ENCODE results near the gene CPA1.

DNA sequence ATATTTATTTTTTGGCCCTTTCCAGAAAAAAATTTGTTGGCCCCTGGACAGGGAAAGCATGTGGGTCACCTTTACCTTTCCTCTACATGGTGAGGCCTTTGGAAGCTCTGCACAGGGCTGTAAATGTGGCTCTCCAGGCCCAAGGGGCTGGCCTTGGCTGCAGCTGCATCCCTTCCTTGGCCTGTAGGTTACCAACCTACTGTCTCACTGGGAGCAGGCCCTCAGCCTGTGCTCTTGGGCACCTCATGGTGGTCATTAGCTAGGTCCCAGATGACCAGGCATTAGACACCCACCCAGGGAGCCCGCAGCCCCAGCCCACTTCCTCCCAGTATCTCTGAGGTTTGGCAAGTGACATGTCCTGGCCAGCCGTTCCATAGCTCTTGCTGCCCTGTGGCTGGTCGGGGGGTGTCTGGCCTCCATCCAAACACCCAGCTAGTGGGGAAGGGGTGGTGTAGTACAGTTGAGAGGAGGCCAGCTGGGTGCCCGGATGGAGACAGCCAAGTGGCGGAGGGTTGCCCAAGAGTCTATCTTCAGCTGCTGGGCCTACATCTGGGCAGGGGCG, 42.8 kb upstream of the CPA1 start:
- TF ChIP-seq, protein P1, sequence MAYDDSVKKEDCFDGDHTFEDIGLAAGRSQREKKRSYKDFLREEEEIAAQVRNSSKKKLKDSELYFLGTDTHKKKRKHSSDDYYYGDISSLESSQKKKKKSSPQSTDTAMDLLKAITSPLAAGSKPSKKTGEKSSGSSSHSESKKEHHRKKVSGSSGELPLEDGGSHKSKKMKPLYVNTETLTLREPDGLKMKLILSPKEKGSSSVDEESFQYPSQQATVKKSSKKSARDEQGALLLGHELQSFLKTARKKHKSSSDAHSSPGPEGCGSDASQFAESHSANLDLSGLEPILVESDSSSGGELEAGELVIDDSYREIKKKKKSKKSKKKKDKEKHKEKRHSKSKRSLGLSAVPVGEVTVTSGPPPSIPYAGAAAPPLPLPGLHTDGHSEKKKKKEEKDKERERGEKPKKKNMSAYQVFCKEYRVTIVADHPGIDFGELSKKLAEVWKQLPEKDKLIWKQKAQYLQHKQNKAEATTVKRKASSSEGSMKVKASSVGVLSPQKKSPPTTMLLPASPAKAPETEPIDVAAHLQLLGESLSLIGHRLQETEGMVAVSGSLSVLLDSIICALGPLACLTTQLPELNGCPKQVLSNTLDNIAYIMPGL (CRISPR knock-in tag; IDR thresholded peaks at IDR 0.05): no peak
- TF ChIP-seq, protein P2, sequence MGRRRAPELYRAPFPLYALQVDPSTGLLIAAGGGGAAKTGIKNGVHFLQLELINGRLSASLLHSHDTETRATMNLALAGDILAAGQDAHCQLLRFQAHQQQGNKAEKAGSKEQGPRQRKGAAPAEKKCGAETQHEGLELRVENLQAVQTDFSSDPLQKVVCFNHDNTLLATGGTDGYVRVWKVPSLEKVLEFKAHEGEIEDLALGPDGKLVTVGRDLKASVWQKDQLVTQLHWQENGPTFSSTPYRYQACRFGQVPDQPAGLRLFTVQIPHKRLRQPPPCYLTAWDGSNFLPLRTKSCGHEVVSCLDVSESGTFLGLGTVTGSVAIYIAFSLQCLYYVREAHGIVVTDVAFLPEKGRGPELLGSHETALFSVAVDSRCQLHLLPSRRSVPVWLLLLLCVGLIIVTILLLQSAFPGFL (CRISPR knock-in tag; IDR thresholded peaks at IDR 0.05; ENCODE audit: borderline replicate concordance): no peak
- TF ChIP-seq, protein P3, sequence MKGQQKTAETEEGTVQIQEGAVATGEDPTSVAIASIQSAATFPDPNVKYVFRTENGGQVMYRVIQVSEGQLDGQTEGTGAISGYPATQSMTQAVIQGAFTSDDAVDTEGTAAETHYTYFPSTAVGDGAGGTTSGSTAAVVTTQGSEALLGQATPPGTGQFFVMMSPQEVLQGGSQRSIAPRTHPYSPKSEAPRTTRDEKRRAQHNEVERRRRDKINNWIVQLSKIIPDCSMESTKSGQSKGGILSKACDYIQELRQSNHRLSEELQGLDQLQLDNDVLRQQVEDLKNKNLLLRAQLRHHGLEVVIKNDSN (CRISPR knock-in tag; IDR thresholded peaks at IDR 0.05): no peak
- TF ChIP-seq FOXP1 (CRISPR knock-in tag; IDR thresholded peaks at IDR 0.05; ENCODE audit: borderline replicate concordance) (no peak), SP1 (CRISPR knock-in tag; conservative IDR thresholded peaks at IDR 0.05) (no peak), ELF4 (CRISPR knock-in tag; IDR thresholded peaks at IDR 0.05; ENCODE audit: low read depth) (no peak), CREM (CRISPR knock-in tag; IDR thresholded peaks at IDR 0.05) (no peak)
- TF ChIP-seq, protein P4, sequence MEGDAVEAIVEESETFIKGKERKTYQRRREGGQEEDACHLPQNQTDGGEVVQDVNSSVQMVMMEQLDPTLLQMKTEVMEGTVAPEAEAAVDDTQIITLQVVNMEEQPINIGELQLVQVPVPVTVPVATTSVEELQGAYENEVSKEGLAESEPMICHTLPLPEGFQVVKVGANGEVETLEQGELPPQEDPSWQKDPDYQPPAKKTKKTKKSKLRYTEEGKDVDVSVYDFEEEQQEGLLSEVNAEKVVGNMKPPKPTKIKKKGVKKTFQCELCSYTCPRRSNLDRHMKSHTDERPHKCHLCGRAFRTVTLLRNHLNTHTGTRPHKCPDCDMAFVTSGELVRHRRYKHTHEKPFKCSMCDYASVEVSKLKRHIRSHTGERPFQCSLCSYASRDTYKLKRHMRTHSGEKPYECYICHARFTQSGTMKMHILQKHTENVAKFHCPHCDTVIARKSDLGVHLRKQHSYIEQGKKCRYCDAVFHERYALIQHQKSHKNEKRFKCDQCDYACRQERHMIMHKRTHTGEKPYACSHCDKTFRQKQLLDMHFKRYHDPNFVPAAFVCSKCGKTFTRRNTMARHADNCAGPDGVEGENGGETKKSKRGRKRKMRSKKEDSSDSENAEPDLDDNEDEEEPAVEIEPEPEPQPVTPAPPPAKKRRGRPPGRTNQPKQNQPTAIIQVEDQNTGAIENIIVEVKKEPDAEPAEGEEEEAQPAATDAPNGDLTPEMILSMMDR (IDR thresholded peaks at IDR 0.05): no peak

Data from WTC11 (cell line).